ENCODE data around the gene LRRC51.
"Not testable (repeated sequence)": the region's sequence is repeated elsewhere in the genome, so short reads cannot be mapped to it uniquely, and the experiment has no call there.

LRRC51 gene

GRCh38 chr11:72141066-72141465 is 60.4 kb downstream of the LRRC51 start:
- DNase-seq, result peak; percentile 92

- peak; percentile 30 for DNase-seq
These were observed 61.4 kb downstream of the LRRC51 start for GRCh38 chr11:72142086-72142485.

DNA sequence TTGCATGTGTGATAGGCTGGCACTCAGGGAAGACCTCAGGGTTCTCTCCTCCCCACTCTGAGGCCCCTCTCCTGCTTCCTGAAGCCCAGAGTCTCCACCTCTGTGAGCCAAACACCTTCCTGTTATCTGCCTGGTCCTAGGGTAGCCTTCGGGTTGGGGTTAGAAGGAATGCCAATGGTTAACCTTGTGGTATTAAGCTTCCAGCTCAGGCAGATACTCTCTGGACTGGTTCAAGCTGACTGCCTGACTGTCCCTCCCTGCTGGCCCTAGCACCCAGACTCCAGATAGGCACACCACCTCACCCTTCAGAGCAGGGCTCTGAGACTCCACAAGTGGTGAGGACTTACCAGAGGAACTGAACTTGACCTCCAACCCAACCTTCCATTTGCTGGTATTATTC is 61.9 kb downstream of the LRRC51 start:
- not testable (repeated sequence) for DNase-seq

- DNase-seq, result peak; percentile 79
These were observed 64.3 kb downstream of the LRRC51 start for GRCh38 chr11:72144807-72145565.

All from fibroblast of skin of abdomen (primary cell).